NCI-H187 (cell line): ENCODE results near the gene ETFB.
"Not testable (repeated sequence)": the region's sequence is repeated elsewhere in the genome, so short reads cannot be mapped to it uniquely, and the experiment has no call there.

ENCODE experiments used
- DNase-seq, 2 experiments: peaks; one replicate each; lab custom pipeline; 2025; lab: John Stamatoyannopoulos, UW

Gene ETFB

DNA sequence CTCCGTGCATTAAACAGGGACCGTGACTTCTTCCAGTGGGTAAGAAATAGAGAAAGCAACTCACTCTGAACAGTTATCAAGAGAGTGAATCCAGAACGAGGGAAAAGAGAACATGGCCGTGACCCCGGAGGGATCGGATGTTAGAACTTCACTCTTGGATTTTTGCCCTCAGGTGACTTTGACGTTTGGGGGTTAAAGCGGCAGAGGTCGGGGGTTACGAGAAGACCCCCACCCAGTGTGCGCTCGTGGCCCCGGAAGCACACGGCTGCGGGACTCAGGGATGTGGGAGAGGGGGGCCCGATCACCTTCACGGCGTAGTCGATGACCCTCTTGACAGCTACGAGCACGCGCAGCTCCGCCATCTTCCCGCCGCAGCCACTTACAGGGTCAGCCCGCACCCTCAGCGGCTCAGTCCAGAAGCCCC is at the start of gene ETFB:
Gene ETFB, minus strand, starts transcription at position 424 of the 424 bp plus-strand sequence. Its CDS starts 62 bp downstream, at position 362.
- no peak for DNase-seq

DNA sequence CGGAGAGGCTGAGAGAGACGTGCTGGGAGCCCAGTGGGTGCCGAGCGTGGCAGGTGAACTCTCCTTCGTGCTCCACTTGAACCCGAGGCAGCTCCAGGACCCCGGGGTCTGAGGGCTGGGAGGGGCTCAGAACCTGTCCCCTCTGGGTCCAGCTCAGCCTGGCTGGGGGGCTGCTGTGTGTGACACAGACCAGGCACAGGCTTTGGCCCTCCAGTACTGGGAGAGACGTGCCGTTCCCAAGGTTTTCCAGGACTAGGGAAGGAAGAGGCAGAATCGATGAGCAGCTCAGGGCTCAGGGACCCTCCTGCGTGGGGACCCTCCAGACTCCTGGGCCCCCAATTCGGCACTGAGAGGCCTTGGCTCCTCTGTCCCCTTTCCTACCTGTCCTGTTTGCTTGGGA is 49.0 kb upstream of the ETFB start:
- no peak for DNase-seq

- no peak for DNase-seq
Observed at GRCh38 chr19:51410950-51411748, 45.0 kb upstream of the ETFB start.

GRCh38 chr19:51407511-51408131 is 41.4 kb upstream of the ETFB start:
- no peak for DNase-seq

GRCh38 chr19:51402117-51402516 is 35.9 kb upstream of the ETFB start:
- no peak for DNase-seq

DNA sequence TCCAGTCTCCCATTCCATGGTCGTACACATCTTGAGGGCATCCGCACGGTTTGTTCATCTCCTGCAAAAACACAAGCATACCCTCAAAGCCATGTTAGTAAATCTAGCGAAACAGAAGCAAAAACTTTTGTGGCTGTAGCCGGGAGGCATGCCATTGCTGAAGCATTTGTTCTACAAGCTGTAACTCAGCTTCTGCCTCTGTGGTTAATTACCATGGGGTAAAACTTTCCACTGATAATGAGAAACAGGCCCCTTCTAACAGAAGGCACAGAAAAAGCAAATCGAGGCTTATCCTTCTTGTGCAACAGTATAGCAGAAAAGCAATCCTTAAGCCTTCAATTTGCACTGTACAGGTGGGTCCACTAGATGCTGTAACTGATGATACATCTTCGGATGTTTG is 33.7 kb upstream of the ETFB start:
- DNase-seq = not testable (repeated sequence)

DNA sequence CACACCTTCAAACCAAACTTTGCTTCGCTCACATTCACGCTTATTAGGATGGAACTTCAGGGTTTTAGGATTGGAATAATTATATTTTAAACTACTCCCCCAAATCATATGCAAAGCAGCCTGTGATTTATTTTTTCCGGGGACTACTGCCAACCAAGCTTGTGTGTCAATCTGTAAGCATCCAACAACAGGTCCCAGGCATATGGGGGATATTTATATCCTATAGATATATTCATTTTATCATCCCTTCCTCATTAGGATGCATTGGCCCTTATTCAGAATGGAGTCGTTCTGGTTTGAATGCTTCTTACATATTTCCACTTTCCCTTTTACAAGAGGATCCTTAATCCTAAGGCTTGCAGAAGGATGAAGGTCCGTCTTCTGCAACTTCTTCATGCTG is 33.0 kb upstream of the ETFB start:
- no peak for DNase-seq

DNA sequence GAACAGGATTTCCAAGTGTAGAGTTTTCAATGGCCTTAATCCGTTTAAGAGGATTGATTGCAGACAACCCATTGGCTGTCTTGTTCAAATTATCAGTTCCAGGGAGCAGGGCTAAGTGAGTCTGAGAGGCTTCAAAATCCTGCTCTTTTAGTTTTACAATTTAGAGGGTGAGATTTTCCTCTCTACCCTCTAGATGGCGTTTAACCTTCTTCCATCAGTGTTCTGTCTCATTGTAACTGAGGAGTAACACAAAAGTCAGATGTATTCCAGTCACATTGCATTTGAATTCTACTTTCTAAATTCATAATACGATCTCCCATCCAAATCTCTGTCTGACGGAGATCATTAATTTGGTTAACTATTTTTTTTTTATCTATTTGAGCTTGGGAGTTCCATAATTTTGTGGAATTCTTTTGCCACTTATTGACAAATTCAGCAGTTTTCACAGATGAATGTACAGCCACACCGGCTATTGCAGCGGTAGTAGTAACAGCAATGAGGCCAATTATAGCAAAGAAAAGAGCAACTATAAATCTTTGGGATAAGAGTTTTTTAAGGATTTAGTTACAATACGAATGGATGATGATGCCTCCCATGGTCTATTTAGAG is 32.0 kb upstream of the ETFB start:
- DNase-seq = no peak

DNA sequence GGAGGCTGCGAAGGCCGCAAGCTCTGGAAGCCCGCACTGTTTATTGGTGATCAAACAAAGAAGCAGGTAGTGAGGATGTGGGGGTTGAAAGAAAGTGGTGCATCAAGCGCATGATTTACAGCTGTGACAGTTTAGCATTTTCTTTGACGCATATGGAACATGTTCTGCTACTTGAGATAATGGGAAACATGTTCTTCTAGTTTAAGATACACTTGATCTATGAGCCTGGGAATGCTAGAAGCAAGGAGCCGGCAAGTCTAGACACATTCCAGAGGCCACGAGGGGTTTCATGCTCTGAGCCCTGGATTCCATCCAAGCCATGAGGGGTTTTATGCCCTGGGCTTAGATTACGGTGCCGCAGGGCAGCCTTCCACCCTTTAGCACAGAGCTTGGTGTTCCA is 31.3 kb upstream of the ETFB start:
- DNase-seq = not testable (repeated sequence)

- DNase-seq = no peak
Observed at GRCh38 chr19:51396175-51396574, 30.0 kb upstream of the ETFB start.

DNA sequence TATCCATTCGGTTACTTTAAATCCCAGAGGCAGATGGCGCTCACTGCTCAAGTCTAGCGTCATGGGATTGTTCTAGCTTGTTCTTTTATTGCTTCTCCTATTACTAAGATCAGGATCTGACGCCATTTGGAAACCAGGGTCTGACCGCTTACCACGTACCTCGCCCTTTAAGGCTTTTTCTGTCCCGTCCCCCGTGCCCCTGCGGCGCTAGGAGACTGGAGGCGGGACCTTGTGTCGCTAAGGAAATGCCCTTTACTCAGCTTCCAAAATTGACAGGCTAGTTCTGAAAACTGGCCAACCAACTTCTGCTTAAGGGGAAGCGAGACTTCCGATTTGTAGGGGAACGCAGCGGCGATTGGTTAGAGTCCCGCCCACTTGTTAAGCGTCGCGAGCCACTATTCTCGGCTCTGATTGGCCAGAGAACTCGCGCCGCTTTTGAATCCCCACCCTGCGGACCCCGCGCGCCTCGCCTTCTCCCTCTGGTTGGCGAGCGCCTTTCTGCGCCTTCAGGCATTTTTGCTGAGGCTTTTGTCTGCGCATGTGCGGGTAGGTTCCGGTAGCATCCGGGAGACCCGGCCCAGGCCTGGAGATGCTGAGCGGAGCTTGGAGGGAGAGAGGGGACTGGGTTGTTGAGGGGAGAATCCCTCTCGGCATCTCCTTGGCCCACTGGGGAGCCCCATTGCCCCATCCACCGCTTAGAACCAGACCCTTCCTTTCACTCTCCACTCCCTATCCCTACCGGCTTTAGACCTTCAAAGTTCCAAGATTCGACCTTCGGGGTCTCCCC is 28.1 kb upstream of the ETFB start:
- DNase-seq = no peak

DNA sequence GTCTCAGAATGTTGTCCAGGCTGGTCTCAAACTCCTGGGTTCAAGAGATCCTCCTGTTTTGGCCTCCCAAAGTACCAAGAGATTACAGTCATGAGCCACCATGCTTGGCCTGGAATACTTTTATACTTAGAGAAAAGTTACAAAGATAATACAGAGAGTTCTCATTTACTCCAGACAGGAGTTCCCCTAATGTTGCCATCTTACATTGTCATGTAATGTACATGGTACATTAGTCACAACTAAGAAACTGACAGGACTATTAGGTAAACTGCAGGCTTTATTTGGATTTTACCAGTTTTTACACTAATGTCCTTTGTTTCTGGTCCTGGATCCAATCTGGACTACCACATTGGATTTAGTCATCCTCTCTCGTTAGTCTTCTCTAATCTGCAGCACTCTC is 26.5 kb upstream of the ETFB start:
- no peak for DNase-seq

- DNase-seq = no peak
Observed at GRCh38 chr19:51391073-51391611, 25.0 kb upstream of the ETFB start.

- DNase-seq = no peak
Observed at GRCh38 chr19:51389143-51389542, 23.0 kb upstream of the ETFB start.

- DNase-seq = no peak
Observed at GRCh38 chr19:51387924-51388389, 21.8 kb upstream of the ETFB start, which contains the start of gene LIM2. Gene LIM2 (minus strand): TSS chr19:51387974. CDS start chr19:51387443, 531 bp downstream.

- no peak for DNase-seq
Observed at GRCh38 chr19:51386882-51387520, 20.8 kb upstream of the ETFB start.

DNA sequence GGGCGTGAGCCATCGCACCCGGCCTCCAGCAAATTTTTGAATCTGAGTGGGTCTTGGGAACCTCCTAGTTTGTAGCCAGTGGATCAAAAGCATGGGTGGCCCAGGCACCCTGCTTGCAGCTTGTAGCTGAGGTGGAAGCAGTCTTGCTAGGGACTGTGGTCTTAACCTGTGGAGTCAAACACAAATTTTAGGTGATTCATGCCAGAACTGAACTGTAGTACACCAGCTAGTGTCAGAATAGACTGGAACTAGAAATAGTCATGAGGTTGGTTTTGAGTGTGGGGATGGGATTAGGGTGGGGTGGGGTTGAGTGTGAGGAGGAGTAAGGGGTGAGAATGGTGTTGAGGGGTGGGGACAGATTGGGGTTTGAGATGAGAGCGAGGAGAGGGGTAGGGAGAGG is 15.8 kb upstream of the ETFB start:
- DNase-seq = no peak

- DNase-seq = no peak
Observed at GRCh38 chr19:51380379-51380778, 14.2 kb upstream of the ETFB start.

GRCh38 chr19:51377422-51377821 is 11.2 kb upstream of the ETFB start:
- DNase-seq = no peak

GRCh38 chr19:51375504-51376221 is 9.5 kb upstream of the ETFB start:
- no peak for DNase-seq
